H9 (cell line): ENCODE data around the gene RAG1. TPM values are rescaled to one million over a fixed set of nuclear protein-coding genes. Genes with fewer than 3 reads are reported as not detected.

ENCODE experiments used
- DNase-seq: peaks from one replicate; pipeline ENCODE4 v3.0.0-alpha.2; 2017
- H2AFZ ChIP-seq: one replicate; pipeline ENCODE4 v1.6.1; 2013; ENCODE audit warnings: mild to moderate bottlenecking, low read length, control low read depth, moderate library complexity
- H2AK5ac ChIP-seq: 2 replicates; pipeline ENCODE4 v1.6.1; 2013; ENCODE audit warnings: low read length, control low read depth, mixed read lengths; ENCODE audit not compliant: insufficient read length
- H2BK120ac ChIP-seq: one replicate; pipeline ENCODE4 v1.6.1; 2013; ENCODE audit warnings: low read depth, mild to moderate bottlenecking, low read length, control low read depth, inconsistent platforms; ENCODE audit not compliant: poor library complexity, severe bottlenecking
- H2BK12ac ChIP-seq: 2 replicates; pipeline ENCODE4 v1.6.1; 2013; ENCODE audit warnings: low read length, control low read depth, mixed read lengths, low read depth; ENCODE audit not compliant: insufficient read length
- H2BK15ac ChIP-seq: 2 replicates; pipeline ENCODE4 v1.6.1; 2013; ENCODE audit warnings: low read depth, low read length, control low read depth
- H2BK20ac ChIP-seq: one replicate; pipeline ENCODE4 v1.6.1; 2013; ENCODE audit warnings: low read depth, mild to moderate bottlenecking, low read length, control low read depth, inconsistent platforms; ENCODE audit not compliant: poor library complexity, severe bottlenecking
- H2BK5ac ChIP-seq: 2 replicates; pipeline ENCODE4 v1.6.1; 2013; ENCODE audit warnings: low read length, control low read depth, mixed read lengths; ENCODE audit not compliant: insufficient read length
- H3K14ac ChIP-seq: 2 replicates; pipeline ENCODE4 v1.6.1; 2013; ENCODE audit warnings: low read length, control low read depth; ENCODE audit not compliant: insufficient read depth
- H3K18ac ChIP-seq: 2 replicates; pipeline ENCODE4 v1.6.1; 2013; ENCODE audit warnings: low read depth, mild to moderate bottlenecking, mixed read lengths, low read length, control low read depth; ENCODE audit not compliant: insufficient read length
- H3K23ac ChIP-seq: 2 replicates; pipeline ENCODE4 v1.6.1; 2013; ENCODE audit warnings: low read length, control low read depth, mixed read lengths, low read depth; ENCODE audit not compliant: insufficient read length
- H3K23me2 ChIP-seq: 2 replicates; pipeline ENCODE4 v1.6.1; 2013; ENCODE audit warnings: low read depth, mild to moderate bottlenecking, mixed read lengths, low read length, control low read depth; ENCODE audit not compliant: insufficient read length, poor library complexity, severe bottlenecking
- H3K27ac ChIP-seq: 2 replicates; pipeline ENCODE4 v1.5.1; 2013; ENCODE audit warnings: low read length, control low read depth, mixed read lengths, low read depth; ENCODE audit not compliant: insufficient read length
- H3K27me3 ChIP-seq: 2 replicates; pipeline ENCODE4 v1.6.1; 2013; ENCODE audit warnings: low read length, control low read depth, inconsistent platforms; ENCODE audit not compliant: insufficient read depth
- H3K4ac ChIP-seq: 2 replicates; pipeline ENCODE4 v1.6.1; 2013; ENCODE audit warnings: low read depth, mild to moderate bottlenecking, control low read depth, inconsistent platforms, low read length, moderate library complexity
- H3K4me1 ChIP-seq: 2 replicates; pipeline ENCODE4 v1.6.1; 2013; ENCODE audit warnings: low read length, control low read depth, inconsistent platforms; ENCODE audit not compliant: insufficient read depth
- H3K4me2 ChIP-seq: 2 replicates; pipeline ENCODE4 v1.6.1; 2013; ENCODE audit warnings: low read length, control low read depth, mixed read lengths; ENCODE audit not compliant: insufficient read length, insufficient read depth
- H3K56ac ChIP-seq: 2 replicates; pipeline ENCODE4 v1.6.1; 2013; ENCODE audit warnings: low read depth, mild to moderate bottlenecking, mixed read lengths, low read length, control low read depth; ENCODE audit not compliant: insufficient read length
- H3K79me1 ChIP-seq: 2 replicates; pipeline ENCODE4 v1.6.1; 2013; ENCODE audit warnings: low read depth, mild to moderate bottlenecking, moderate library complexity, low read length, control low read depth, inconsistent platforms; ENCODE audit not compliant: insufficient read depth, poor library complexity, severe bottlenecking
- H3K79me2 ChIP-seq: 2 replicates; pipeline ENCODE4 v1.6.1; 2013; ENCODE audit warnings: low read length, control low read depth, inconsistent platforms; ENCODE audit not compliant: insufficient read depth
- H3K9ac ChIP-seq: 2 replicates; pipeline ENCODE4 v1.6.1; 2013; ENCODE audit warnings: low read length, control low read depth, mixed read lengths; ENCODE audit not compliant: insufficient read length; ENCODE audit errors: extremely low read depth
- H3K9me3 ChIP-seq: one replicate; pipeline ENCODE4 v1.6.1; 2013; ENCODE audit warnings: low read depth, low read length, inconsistent platforms; ENCODE audit not compliant: control insufficient read depth
- H3T11ph ChIP-seq: one replicate; pipeline ENCODE4 v1.6.1; 2013; ENCODE audit warnings: mild to moderate bottlenecking, low read length, control low read depth, inconsistent platforms
- H4K20me1 ChIP-seq: one replicate; pipeline ENCODE4 v1.6.1; 2013; ENCODE audit not compliant: control insufficient read depth, insufficient read length, insufficient read depth
- H4K5ac ChIP-seq: 2 replicates; pipeline ENCODE4 v1.6.1; 2013; ENCODE audit warnings: low read depth, mild to moderate bottlenecking, mixed read lengths, low read length, control low read depth; ENCODE audit not compliant: insufficient read length
- H4K8ac ChIP-seq: replicated peaks from 2 replicates; pipeline ENCODE4 v1.6.1; 2013; ENCODE audit warnings: low read length, control low read depth, mixed read lengths, low read depth; ENCODE audit not compliant: insufficient read length
- H4K91ac ChIP-seq: 2 replicates; pipeline ENCODE4 v1.6.1; 2013; ENCODE audit warnings: low read depth, mild to moderate bottlenecking, moderate library complexity, mixed read lengths, low read length, control low read depth; ENCODE audit not compliant: insufficient read length
- H3K27ac Mint-ChIP-seq, 3 experiments: 2 replicates in 2 of 3; 3 replicates in 1 of 3; pipeline ENCODE4 v1.8.0; 2020 to 2021; ENCODE audit warnings: mixed read lengths in 3 of 3, mild to moderate bottlenecking in 1 of 3, moderate library complexity in 1 of 3
- H3K27me3 Mint-ChIP-seq: 2 replicates; pipeline ENCODE4 v1.8.0; 2021; ENCODE audit warnings: low read depth, mild to moderate bottlenecking, moderate library complexity, mixed read lengths
- H3K36me3 Mint-ChIP-seq, 3 experiments: 2 replicates in 2 of 3; 3 replicates in 1 of 3; pipeline ENCODE4 v1.8.0; 2020 to 2021; ENCODE audit warnings: low read depth in 3 of 3, mixed read lengths in 3 of 3; ENCODE audit not compliant: insufficient read depth in 1 of 3
- H3K4me1 Mint-ChIP-seq, 2 experiments: 2 replicates each; pipeline ENCODE4 v1.8.0; 2020; ENCODE audit warnings: mixed read lengths in 2 of 2
- H3K4me3 Mint-ChIP-seq, 2 experiments: 2 replicates in 1 of 2; 3 replicates in 1 of 2; pipeline ENCODE4 v1.8.0; 2020 to 2021; ENCODE audit warnings: mild to moderate bottlenecking in 2 of 2, mixed read lengths in 2 of 2, moderate library complexity in 1 of 2
- H3K9me3 Mint-ChIP-seq, 2 experiments: 2 replicates in 1 of 2; 3 replicates in 1 of 2; pipeline ENCODE4 v1.8.0; 2020; ENCODE audit warnings: mild to moderate bottlenecking in 2 of 2, mixed read lengths in 2 of 2, moderate library complexity in 1 of 2
- CTCF ChIP-seq: fragments of 200-600 bp; sonication (generic); conservative IDR thresholded peaks from 3 replicates; pipeline ENCODE4 v1.8.0; 2021; ENCODE audit warnings: antibody characterized with exemption, mild to moderate bottlenecking
- WGBS: extraction: QIAGEN DNeasy Blood & Tissue Kit; methylation state at CpG from one replicate; pipeline ENCODE4 v1.1.7; 2013; ENCODE audit warnings: missing lambda C conversion rate, low lambda C conversion rate, mixed read lengths; ENCODE audit not compliant: insufficient read length; ENCODE audit errors: extremely low coverage; 5-methylcytosine and 5-hydroxymethylcytosine counted together
- total RNA-seq: library from RNA; stranded (reverse); gene quantifications from 2 replicates; pipeline ENCODE4 v1.2.1, GENCODE V29; 2021

The RAG1 gene
- total RNA-seq, 1 experiment from 2014 or later: 0.70 TPM

GRCh38 chr11:36605221-36606216, 37.7 kb downstream of the RAG1 start:
- Mint-ChIP-seq H3K27ac (no peak overlapping the region), H3K4me1 (no peaks in the 10 kb centered on the region), H3K27me3 (no peaks in the 10 kb centered on the region), H3K4me3 (no peak overlapping the region), H3K36me3 (no peaks in the 10 kb centered on the region), H3K9me3 (no peaks in the 10 kb centered on the region)
- no peak overlapping the region for H2BK120ac ChIP-seq
- no peaks in the 10 kb centered on the region for H3K27me3 ChIP-seq
- no peak overlapping the region for H3K14ac ChIP-seq
- H2BK5ac ChIP-seq: no peak overlapping the region
- WGBS: no CpG with 5 or more reads among the region's 6 CpGs
- no peak overlapping the region for H2AFZ ChIP-seq
- no peak overlapping the region for H4K5ac ChIP-seq
- no peaks in the 10 kb centered on the region for H3K79me1 ChIP-seq
- no peak overlapping the region for H2BK12ac ChIP-seq
- H2BK15ac ChIP-seq: no peak overlapping the region
- no peak overlapping the region for H3K18ac ChIP-seq
- H3K9me3 ChIP-seq: no peaks in the 10 kb centered on the region
- H3K4ac ChIP-seq: no peak overlapping the region
- no peak overlapping the region for H4K8ac ChIP-seq
- H3K27ac ChIP-seq: no peak overlapping the region
- no peak for TF ChIP-seq CTCF
- DNase-seq: no peak
- H4K20me1 ChIP-seq: no peaks in the 10 kb centered on the region
- no peak overlapping the region for H4K91ac ChIP-seq
- no peak overlapping the region for H2BK20ac ChIP-seq
- no peaks in the 10 kb centered on the region for H3K23me2 ChIP-seq
- H3T11ph ChIP-seq: no peak overlapping the region
- H3K79me2 ChIP-seq: no peaks in the 10 kb centered on the region
- no peak overlapping the region for H3K4me2 ChIP-seq
- no peak overlapping the region for H3K56ac ChIP-seq
- H3K23ac ChIP-seq: no peak overlapping the region
- no peak overlapping the region for H2AK5ac ChIP-seq
- H3K4me1 ChIP-seq: no peaks in the 10 kb centered on the region
- H3K9ac ChIP-seq: no peak overlapping the region
